OCI-LY1 (cell line): Measurements from ENCODE around the gene AASDH.

Experiments used
- H2AFZ ChIP-seq: fragments of 200-600 bp; sonication (generic), shearing (Covaris generic); 2 replicates; pipeline ENCODE4 v1.6.0; 2014; ENCODE audit warnings: antibody characterized with exemption, mild to moderate bottlenecking, low read length
- H3F3A ChIP-seq: fragments of 200-600 bp; sonication (generic), shearing (Covaris generic); 2 replicates; pipeline ENCODE4 v1.6.0; 2014; ENCODE audit warnings: mild to moderate bottlenecking, antibody characterized with exemption, low read length, moderate library complexity; ENCODE audit not compliant: insufficient read depth
- H3K27ac ChIP-seq: fragments of 200-600 bp; sonication (generic); 2 replicates; pipeline ENCODE4 v1.5.1; 2014; ENCODE audit warnings: low read length, mixed run types, mild to moderate bottlenecking, low read depth; ENCODE audit not compliant: poor library complexity, severe bottlenecking
- H3K27me3 ChIP-seq: fragments of 200-600 bp; sonication (generic); 2 replicates; pipeline ENCODE4 v1.6.0; 2014; ENCODE audit warnings: antibody characterized with exemption, mild to moderate bottlenecking, low read length, moderate library complexity; ENCODE audit not compliant: insufficient read depth
- H3K36me3 ChIP-seq: fragments of 200-600 bp; sonication (generic); 2 replicates; pipeline ENCODE4 v1.6.1; 2014; ENCODE audit warnings: mild to moderate bottlenecking, antibody characterized with exemption, low read length, moderate library complexity, mixed read lengths; ENCODE audit not compliant: insufficient read depth
- H3K4me1 ChIP-seq: fragments of 200-600 bp; sonication (generic); 2 replicates; pipeline ENCODE4 v1.5.1; 2014; ENCODE audit warnings: mild to moderate bottlenecking, low read length, moderate library complexity; ENCODE audit not compliant: insufficient read depth, severe bottlenecking
- H3K4me2 ChIP-seq: fragments of 200-600 bp; sonication (generic), shearing (Covaris generic); 2 replicates; pipeline ENCODE4 v1.6.1; 2014; ENCODE audit warnings: low read length
- H3K4me3 ChIP-seq: fragments of 200-600 bp; sonication (generic); 2 replicates; pipeline ENCODE4 v1.5.1; 2014; ENCODE audit warnings: low read length, low read depth, mild to moderate bottlenecking, mixed read lengths; ENCODE audit not compliant: poor library complexity, severe bottlenecking
- H3K79me2 ChIP-seq: fragments of 200-600 bp; shearing (Covaris generic); 2 replicates; pipeline ENCODE4 v1.6.1; 2016; ENCODE audit warnings: mixed run types, low read length, mixed read lengths; ENCODE audit not compliant: insufficient read depth
- H3K9ac ChIP-seq: fragments of 200-600 bp; sonication (generic), shearing (Covaris generic); 2 replicates; pipeline ENCODE4 v1.6.1; 2014; ENCODE audit warnings: mild to moderate bottlenecking, low read length, mixed read lengths
- H3K9me2 ChIP-seq: fragments of 200-600 bp; sonication (generic), shearing (Covaris generic); 2 replicates; pipeline ENCODE4 v1.6.1; 2014; ENCODE audit warnings: low read depth, mild to moderate bottlenecking, low read length, mixed read lengths
- H3K9me3 ChIP-seq: fragments of 200-600 bp; shearing (Covaris generic); 2 replicates; pipeline ENCODE4 v1.6.1; 2014; ENCODE audit warnings: low read length, mixed read lengths
- H4K20me1 ChIP-seq: fragments of 200-600 bp; sonication (generic), shearing (Covaris generic); 2 replicates; pipeline ENCODE4 v1.6.0; 2016; ENCODE audit warnings: mild to moderate bottlenecking, low read length; ENCODE audit not compliant: insufficient read depth
- CTCF ChIP-seq: fragments of 200-600 bp; sonication (generic), shearing (Covaris generic); IDR thresholded peaks from 2 replicates; pipeline ENCODE4 v1.5.1; 2017; ENCODE audit warnings: mild to moderate bottlenecking, antibody characterized with exemption, low read length, moderate library complexity, mixed read lengths
- EZH2 ChIP-seq: fragments of 200-600 bp; sonication (generic), shearing (Covaris generic); IDR thresholded peaks from 2 replicates; pipeline ENCODE4 v1.8.0; 2017; ENCODE audit warnings: borderline replicate concordance, mixed run types, mild to moderate bottlenecking, antibody characterized with exemption, low read length, moderate library complexity, mixed read lengths

The AASDH gene

GRCh38 chr4:56305390-56305789 is 81.9 kb downstream of the AASDH start:
- Histone ChIP-seq H2AFZ (no peak overlapping the region), H3K79me2 (no peaks in the 10 kb centered on the region), H3K27ac (no peak overlapping the region), H4K20me1 (no peaks in the 10 kb centered on the region), H3F3A (no peaks in the 10 kb centered on the region), H3K36me3 (no peaks in the 10 kb centered on the region), H3K9me2 (no peaks in the 10 kb centered on the region), H3K27me3 (no peaks in the 10 kb centered on the region), H3K9ac (no peak overlapping the region), H3K9me3 (no peaks in the 10 kb centered on the region), H3K4me3 (no peak overlapping the region), H3K4me1 (no peaks in the 10 kb centered on the region), H3K4me2 (no peak overlapping the region)
- TF ChIP-seq EZH2 = no peak
- TF ChIP-seq CTCF = no peak

GRCh38 chr4:56303921-56304320 is 83.4 kb downstream of the AASDH start:
- Histone ChIP-seq H3K4me2 (no peak overlapping the region), H2AFZ (no peak overlapping the region), H3K36me3 (no peaks in the 10 kb centered on the region), H3K27ac (no peak overlapping the region), H4K20me1 (no peaks in the 10 kb centered on the region), H3F3A (no peaks in the 10 kb centered on the region), H3K4me3 (no peak overlapping the region), H3K9me3 (no peaks in the 10 kb centered on the region), H3K4me1 (no peaks in the 10 kb centered on the region), H3K27me3 (no peaks in the 10 kb centered on the region), H3K9me2 (no peaks in the 10 kb centered on the region), H3K9ac (no peak overlapping the region), H3K79me2 (no peaks in the 10 kb centered on the region)
- no peak for TF ChIP-seq EZH2
- no peak for TF ChIP-seq CTCF

- Histone ChIP-seq H3K36me3 (no peaks in the 10 kb centered on the region), H3K4me1 (no peaks in the 10 kb centered on the region), H3K27me3 (no peaks in the 10 kb centered on the region), H3K27ac (no peak overlapping the region), H3K4me3 (no peak overlapping the region), H3K9me3 (no peaks in the 10 kb centered on the region), H2AFZ (no peak overlapping the region), H4K20me1 (no peaks in the 10 kb centered on the region), H3K4me2 (no peak overlapping the region), H3K79me2 (no peaks in the 10 kb centered on the region), H3F3A (no peaks in the 10 kb centered on the region), H3K9ac (no peak overlapping the region), H3K9me2 (no peaks in the 10 kb centered on the region)
- TF ChIP-seq CTCF (no peak), EZH2 (no peak)
These were observed 84.5 kb downstream of the AASDH start for GRCh38 chr4:56302760-56303159.
